Measurements from ENCODE around the gene PCGF1. TPM values are rescaled to one million over a fixed set of nuclear protein-coding genes. Genes with fewer than 3 reads are reported as not detected.

Gene PCGF1
- total RNA-seq: 15.8 and 18.2 TPM in 2 replicates

DNA sequence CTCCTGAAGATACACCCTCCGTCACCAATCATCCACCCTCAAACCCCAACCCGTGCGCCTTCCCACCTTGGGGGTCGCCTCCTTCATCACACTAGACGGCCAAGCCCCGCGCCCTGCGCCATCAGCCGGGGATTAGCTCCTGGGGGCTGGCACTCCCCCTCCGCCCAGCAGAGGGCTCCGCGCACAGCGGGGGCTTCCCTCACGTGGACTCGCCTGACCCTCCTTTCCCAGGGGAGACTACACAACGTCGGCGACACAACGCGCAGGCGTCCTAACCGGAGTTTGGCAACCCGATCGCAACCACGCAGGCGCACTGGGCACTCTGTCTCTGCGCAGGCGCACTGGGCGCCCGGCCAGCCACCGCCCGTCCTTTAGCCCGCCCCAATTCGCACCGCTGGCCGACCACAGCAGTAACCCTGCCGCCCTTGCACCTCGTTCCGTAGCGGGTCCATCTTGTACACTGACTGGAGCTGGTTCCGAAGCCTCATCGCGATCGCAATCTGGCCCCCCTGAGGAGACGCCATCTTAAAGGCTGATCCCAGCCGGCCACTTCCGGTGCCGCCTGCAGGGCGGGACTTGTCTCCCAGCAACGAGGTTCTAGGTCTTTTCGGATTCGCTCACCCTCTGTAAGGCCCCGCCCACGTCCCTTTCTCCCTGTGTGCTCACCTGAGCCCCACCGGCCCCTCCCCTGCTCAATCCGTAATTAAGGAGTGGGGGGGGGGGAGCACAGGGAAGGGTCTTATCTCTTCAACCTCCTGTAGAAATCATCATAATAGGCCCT is at the start of gene PCGF1:
Gene PCGF1 (minus strand): TSS at position 551 of the 781 bp plus-strand sequence. CDS start 27 bp downstream, at position 524.

DNA sequence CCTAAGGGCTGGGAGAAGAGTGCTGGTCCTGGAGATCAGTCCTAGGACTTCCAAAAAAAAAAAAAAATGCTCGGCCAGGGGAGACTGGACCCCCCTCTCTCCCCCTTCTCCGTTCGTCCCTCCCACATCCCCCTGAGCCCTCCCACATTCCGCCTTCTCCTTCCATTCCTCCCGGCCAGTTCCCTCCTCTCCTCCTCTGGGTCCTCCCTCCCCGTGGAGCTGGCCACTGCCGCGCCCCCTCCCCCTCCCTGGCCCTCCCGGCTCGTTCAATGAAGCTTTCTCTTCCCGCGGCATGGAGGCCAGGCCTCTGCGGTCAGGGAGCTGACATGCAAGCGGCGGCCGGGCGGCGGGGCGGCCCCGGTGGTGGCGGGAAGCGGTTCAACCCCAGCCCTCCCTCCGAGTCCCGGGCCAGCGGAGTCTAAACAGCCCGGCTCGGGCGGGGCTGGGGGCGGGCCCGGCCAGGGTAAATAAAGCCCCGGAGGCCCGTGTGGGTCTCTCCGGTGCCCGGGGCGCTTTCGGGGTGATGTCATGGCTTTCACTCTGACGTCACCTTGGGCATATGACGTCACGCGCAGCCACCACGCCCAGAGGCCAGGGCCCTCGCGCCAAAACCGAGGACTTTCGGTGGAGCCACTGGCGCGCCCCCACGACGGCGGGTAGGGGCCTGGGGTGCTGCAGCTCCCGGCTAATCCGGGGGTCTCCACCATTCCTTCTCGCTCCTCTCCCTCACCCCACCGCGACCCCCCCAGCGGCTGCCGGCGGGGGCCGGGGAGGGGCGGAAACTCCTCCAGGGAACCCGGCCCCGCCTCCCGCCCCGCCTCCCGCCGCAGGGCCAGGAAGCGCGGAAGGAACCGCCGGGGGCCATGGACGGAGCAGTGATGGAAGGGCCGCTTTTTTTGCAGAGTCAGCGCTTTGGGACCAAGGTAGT is 46.7 kb upstream of the PCGF1 start, which contains the start of the genes DOK1 and LOXL3:
Gene DOK1 (plus strand): TSS at position 829 of the 928 bp plus-strand sequence. CDS start 35 bp downstream, at position 864.
Gene LOXL3 (minus strand): TSS at position 51 of the 928 bp plus-strand sequence. CDS start 1,308 bp downstream, outside the sequence.

DNA sequence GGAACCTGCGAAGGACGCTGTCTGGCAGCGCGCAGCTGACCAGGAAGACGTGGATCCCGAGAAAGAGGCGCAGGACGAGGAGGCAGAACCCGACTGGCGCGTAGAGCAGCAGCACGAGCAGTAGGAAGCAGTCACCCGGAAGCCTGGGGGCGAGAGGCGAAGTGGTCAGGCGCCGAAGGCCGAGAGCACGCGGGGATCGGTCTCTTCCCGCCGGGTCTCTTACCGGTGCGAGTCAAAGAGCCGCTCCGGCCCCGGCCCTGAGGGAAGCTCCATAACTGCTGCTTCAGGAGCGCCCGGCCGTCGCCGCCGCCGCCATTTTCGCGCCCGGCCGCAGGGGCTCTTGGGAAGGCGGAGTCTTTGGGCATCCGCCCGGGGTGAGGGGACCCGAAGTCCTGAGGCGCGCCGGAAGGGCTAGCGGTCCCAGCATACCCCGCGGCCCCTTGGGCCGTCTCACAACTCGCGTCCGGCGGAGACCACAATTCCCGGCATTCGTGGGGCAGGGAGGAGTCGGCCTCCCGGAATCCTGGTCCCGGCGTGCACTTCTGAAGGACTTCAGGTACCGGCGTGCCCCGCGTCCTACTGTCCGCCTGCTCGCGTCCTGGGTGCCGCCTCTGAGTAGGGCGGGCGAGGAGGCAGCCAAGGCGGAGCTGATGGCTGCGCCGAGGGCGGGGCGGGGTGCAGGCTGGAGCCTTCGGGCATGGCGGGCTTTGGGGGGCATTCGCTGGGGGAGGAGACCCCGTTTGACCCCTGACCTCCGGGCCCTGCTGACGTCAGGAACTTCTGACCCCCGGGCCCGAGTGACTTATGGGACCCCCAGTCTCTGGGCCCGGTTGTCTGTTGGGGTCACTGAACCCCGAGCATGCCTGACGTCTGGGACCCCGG is 22.1 kb upstream of the PCGF1 start, which contains the start of the genes AUP1 and HTRA2:
Gene AUP1 (minus strand): TSS at position 350 of the 882 bp plus-strand sequence. CDS start 77 bp downstream, at position 273.
Gene HTRA2 (plus strand): TSS at position 577 of the 882 bp plus-strand sequence. CDS start 74 bp downstream, at position 651.

DNA sequence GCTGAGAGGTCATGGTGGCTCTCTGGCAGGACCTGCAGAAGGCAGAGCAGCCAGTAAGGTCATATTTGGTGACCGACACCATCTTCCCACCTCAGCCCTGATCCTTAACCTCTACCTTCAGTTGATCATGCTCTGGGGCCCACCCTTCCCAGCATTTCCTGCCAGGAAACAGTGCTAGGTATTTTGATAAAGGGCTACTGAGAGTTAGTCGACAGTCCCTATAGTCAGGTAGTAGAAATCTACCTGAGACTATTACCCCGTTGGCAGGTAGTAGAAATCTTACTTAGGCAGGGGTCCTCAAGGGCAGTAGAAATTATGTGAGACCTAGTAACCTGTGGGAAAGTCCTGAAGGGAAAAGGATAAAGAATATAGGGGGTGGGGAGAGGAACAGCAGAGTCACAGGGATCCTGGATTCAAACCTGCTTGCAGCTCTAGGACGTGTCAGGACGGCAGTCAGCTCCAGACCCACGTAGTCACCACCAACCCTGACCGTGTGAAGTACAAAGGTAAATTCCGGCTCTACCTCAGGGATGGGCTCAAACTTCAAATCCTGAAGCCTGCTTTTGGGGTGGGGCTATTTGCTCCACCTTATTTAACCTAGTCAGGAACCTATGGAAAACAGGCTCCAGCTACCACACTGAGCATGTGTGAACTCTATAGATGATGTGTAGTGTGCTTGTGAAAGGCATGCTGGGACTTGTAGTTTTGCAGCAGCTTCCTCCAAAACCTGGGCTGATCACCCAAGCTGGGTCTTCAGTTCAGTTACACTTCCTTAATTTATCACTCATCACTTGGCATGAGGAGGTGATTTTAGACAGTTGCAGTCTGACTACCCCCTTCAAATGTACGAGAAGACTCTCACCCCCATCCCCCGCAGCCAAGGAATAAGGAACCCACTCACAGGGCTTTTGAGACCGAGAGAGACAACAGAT is 18.5 kb upstream of the PCGF1 start, which contains the start of gene DQX1:
Gene DQX1 (minus strand): TSS at position 515 of the 932 bp plus-strand sequence. CDS start 502 bp downstream, at position 13.

DNA sequence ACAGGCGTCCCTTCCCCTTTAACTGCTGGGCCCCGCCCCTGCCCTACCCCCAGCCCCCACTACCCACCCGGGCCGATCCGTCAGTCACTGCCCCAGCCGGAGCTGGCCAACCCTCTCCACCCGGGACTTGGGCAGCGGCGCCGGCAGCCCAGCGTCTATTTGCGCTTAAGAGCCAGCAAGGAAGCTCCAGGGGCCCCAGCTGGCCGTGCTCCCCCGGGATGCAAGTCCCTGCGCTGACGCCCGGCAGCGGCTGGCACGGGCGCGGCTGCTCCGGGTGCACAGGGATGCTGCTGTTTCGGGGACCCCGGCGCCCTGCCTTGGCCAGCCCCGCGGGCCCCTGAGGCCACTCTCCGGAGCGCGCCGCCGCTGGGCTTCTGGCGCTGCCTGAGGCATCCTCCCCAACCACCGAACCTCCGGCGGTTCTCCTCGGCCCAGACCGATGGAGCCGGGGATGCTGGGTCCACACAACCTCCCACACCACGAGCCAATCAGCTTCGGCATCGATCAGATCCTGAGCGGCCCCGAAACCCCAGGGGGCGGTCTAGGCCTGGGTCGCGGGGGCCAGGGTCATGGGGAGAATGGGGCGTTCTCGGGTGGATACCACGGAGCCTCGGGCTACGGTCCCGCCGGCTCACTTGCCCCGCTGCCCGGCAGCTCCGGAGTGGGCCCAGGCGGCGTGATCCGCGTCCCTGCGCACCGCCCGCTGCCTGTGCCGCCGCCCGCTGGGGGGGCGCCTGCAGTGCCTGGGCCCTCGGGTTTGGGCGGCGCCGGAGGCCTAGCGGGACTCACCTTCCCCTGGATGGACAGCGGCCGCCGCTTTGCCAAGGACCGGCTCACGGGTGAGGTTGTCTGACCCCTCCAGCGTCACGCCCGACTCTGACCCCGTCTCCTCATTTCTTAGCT is 7.1 kb upstream of the PCGF1 start, which contains the start of gene TLX2:
Gene TLX2 (plus strand): TSS at position 83 of the 903 bp plus-strand sequence. CDS start 357 bp downstream, at position 440.

DNA sequence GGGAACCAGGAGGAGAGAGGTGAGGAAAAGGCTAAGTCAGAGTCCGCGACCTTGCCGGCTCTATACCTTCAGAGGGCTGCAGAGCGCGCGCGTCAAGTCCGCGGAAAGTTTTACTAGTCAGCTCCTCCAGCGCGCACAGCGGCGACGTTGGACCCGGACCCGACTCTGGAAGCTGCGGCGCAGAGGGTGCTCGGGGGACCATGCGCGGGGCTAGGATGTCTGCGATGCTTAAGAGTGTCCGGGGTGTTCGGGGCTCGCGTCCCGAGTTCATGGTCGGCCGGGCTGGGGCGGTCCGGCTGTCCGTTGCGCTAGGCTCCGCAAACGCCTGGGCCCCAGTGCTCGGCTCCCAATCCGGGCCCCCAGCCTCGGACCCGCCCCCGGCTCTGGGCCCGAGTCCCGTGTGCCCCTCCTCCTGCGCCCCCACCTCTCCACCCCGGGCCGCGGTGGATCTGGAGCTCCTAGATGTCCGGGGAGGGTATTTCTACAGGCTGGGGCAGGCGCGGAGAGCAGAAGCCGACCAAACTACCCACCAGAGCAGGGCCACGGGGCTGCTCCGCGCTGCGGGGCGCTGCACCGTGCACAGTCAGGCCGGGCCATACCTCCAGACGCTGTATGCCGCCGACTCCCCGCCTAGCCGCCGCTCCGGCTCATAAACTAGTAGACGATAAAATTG is 8.1 kb downstream of the PCGF1 start, which contains the start of gene LBX2:
Gene LBX2 (minus strand): TSS at position 337 of the 673 bp plus-strand sequence. CDS start 66 bp downstream, at position 271.

DNA sequence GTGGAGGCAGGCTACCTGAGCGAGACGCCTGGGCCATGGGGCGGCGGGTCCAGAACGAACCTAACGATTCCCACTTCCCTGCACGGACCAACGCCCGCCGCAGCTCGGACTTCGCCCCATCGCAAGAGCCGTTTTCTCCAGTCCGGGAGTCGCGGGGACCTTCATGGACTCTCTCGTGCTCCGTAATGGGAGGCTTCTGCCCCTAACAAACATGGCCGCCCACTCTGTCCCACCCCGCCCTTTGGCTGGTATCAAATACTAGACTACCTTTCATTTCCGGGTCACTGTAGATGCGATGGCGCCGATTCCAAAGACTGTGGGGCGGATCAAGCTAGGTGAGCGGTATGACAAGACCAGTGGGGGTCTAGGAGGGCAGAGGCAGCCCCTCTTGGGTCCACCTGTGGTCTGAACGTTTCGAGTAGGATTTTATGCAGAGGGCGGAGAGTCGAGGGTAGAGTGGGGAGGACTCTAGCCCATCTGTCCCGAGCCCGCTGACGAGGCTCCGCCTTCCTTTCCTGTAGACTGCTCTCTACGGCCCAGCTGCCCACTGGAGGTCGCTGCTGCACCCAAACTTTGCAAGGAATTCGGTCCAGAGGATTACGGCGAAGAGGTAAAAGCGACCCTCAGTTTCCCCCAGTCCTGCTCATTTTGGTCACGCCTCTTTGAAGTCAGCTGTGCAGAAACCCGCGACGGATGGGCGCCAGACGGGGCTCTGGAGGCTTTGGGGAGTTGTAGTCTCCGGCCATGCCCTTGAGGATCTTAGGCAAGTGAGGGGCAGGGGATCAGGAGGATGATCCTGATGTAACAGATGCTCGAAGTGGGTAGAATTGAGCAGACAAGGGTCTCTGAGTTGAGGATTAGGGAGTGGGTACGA is 24.5 kb downstream of the PCGF1 start, which contains the start of the genes CCDC142 and TTC31:
Gene CCDC142 (minus strand): TSS at position 198 of the 874 bp plus-strand sequence. CDS start 161 bp downstream, at position 37.
Gene TTC31 (plus strand): TSS at position 281 of the 874 bp plus-strand sequence. CDS start 15 bp downstream, at position 296.

DNA sequence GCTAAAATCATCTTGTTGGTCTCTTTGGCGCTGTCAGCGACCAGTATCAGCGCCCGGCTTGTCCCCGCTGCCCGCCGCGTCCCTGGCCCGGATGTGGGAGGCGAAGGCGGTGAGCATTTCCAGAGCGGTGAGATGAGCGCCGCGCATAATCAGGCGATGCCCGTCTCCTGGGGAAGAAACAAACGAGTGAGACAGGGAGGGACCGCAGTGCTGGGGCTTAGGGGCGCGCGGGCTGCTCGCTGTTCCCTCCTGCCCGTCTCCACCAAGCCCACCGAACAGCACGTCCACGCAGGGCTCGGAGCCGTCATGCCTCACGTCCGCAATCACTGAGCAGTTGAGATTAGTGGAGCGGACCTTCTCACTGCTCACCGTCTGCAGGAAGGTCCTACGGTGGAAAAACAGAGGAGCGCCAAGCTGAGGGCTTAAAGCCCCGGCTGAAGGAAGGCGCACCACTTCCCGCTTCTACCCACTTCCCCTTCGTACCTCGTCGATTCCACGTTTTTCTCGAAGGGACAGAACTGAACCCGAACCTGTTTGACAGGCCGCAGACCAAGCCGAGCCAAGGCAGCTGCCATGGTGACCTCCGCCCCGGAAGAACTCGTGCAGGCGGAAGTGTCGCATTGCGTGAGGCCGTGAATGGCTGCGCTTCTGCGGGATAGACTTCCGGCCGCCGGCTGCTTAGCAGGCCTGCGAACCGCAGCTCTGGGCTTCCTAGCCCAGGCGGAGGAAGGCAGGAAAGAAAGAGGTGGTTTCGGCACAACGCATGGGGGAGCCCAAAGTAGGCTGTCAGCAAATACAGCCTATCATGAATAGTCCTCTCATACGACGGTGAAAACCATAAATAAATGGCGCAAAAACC is 35.2 kb downstream of the PCGF1 start, which contains the start of gene MRPL53:
Gene MRPL53 (minus strand): TSS at position 595 of the 859 bp plus-strand sequence. CDS start 20 bp downstream, at position 575.

DNA sequence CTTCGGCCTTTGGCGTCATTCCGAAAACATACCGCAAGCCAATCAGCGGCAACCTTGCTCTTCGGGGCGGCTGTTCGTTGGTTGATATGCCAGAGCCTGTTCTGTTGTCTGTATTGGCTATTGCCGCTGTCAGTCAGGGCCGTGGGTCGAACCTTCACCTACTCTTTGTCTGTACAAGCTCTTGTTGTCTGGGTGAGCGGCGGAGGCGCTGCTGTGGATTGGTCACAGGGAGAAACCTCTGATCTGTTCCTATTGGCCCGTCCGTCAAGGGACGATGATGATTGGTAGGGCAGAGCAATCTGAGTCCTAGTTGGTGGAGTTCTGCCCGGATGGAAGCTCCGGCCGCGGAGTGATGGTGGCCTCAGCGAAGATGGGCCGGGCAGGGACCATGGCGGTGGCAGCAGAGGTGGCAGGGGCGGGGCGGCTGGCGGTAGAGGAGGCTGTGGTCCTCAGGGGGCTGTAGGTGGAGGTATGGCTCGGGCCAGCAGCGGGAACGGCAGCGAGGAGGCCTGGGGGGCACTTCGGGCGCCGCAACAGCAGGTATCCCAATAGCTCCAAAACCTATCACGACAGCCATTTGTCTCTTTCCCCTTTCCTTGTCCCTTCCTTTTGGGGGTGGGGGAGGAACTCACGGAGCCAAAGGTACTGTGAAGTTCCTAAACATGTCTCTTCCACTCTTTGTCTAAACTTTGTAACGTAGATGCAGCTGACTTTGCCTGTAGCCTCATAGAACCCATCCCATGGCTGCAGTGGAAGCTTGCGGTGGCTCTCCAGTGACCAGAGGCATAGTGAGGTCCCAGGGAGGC is 49.2 kb downstream of the PCGF1 start, which contains the start of gene WBP1:
Gene WBP1 (plus strand): TSS at position 307 of the 806 bp plus-strand sequence. CDS start 165 bp downstream, at position 472.

Other genes starting within 250 kb of the PCGF1 start
- 2.2 and 2.7 TPM in 2 replicates for gene SLC4A5, start 164.3 kb downstream of the PCGF1 start, total RNA-seq
- gene DCTN1, start 127.4 kb downstream of the PCGF1 start, total RNA-seq: 141 and 144 TPM in 2 replicates
- gene C2orf81, start 86.1 kb downstream of the PCGF1 start, total RNA-seq: 1.3 and 1.7 TPM in 2 replicates
- gene WDR54, start 86.0 kb downstream of the PCGF1 start, total RNA-seq: 18.3 and 19.7 TPM in 2 replicates
- gene RTKN, start 65.8 kb downstream of the PCGF1 start, total RNA-seq: 14.4 and 16.5 TPM in 2 replicates
- gene INO80B, start 52.6 kb downstream of the PCGF1 start, total RNA-seq: 12.2 and 12.3 TPM in 2 replicates
- 31.6 and 33.8 TPM in 2 replicates for gene WBP1, start 49.3 kb downstream of the PCGF1 start, total RNA-seq
- 28.9 and 30.8 TPM in 2 replicates for gene MOGS, start 42.3 kb downstream of the PCGF1 start, total RNA-seq
- 17.6 and 21.7 TPM in 2 replicates for gene MRPL53, start 35.0 kb downstream of the PCGF1 start, total RNA-seq
- gene CCDC142, start 24.7 kb downstream of the PCGF1 start, total RNA-seq: 15.0 and 20.8 TPM in 2 replicates
- 11.4 and 14.6 TPM in 2 replicates for gene TTC31, start 24.6 kb downstream of the PCGF1 start, total RNA-seq
- gene LBX2, start 8.1 kb downstream of the PCGF1 start, total RNA-seq: 2.2 and 3.3 TPM in 2 replicates
- 0.11 and 0.13 TPM in 2 replicates for gene TLX2, start 6.8 kb upstream of the PCGF1 start, total RNA-seq
- gene DQX1, start 18.5 kb upstream of the PCGF1 start, total RNA-seq: not detected in 2 replicates
- gene AUP1, start 22.0 kb upstream of the PCGF1 start, total RNA-seq: 60.6 and 64.5 TPM in 2 replicates
- gene HTRA2, start 22.2 kb upstream of the PCGF1 start, total RNA-seq: 21.0 and 23.7 TPM in 2 replicates
- gene LOXL3, start 46.2 kb upstream of the PCGF1 start, total RNA-seq: 162 and 188 TPM in 2 replicates
- 58.1 and 87.9 TPM in 2 replicates for gene DOK1, start 47.0 kb upstream of the PCGF1 start, total RNA-seq
- 0.26 and 0.43 TPM in 2 replicates for gene M1AP, start 140.6 kb upstream of the PCGF1 start, total RNA-seq
- 5.9 and 6.1 TPM in 2 replicates for gene SEMA4F, start 146.6 kb upstream of the PCGF1 start, total RNA-seq

All from articular chondrocyte of knee joint (primary cell).